ENCODE data around the gene MKX.

- TF ChIP-seq CTCF (IDR thresholded peaks at IDR 0.05; ENCODE audit: extremely low read depth in 1 of 2, insufficient read depth in 1 of 2, low read depth in 1 of 2, low read length in 2 of 2) (no peak), POLR2A (IDR thresholded peaks at IDR 0.05; ENCODE audit: low read depth, low read length) (no peak), POLR2AphosphoS5 (IDR thresholded peaks at IDR 0.05; ENCODE audit: insufficient read depth, low read depth, low read length) (no peak), JUN (IDR thresholded peaks at IDR 0.05; ENCODE audit: borderline replicate concordance, insufficient read depth, insufficient read length, low read depth) (no peak), EZH2 (IDR thresholded peaks at IDR 0.05; ENCODE audit: borderline replicate concordance, low read depth, low read length, severe bottlenecking) (no peak), FOS (IDR thresholded peaks at IDR 0.05; ENCODE audit: borderline replicate concordance, insufficient read depth, low read length) (no peak), MYC (IDR thresholded peaks at IDR 0.05; ENCODE audit: low read depth, low read length) (no peak)
- TF ChIP-seq, protein P1, sequence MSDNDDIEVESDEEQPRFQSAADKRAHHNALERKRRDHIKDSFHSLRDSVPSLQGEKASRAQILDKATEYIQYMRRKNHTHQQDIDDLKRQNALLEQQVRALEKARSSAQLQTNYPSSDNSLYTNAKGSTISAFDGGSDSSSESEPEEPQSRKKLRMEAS (IDR thresholded peaks at IDR 0.05; ENCODE audit: insufficient read depth, insufficient read length), result no peak
Measured at GRCh38 chr10:27699776-27700175, 45.8 kb downstream of the MKX start.

Data from endothelial cell of umbilical vein (primary cell).